Activated CD4-positive, alpha-beta T cell treated with anti-CD3 and anti-CD28 coated beads, Interleukin-2, amount 50 U/mL, for 4 hours (primary cell): ENCODE measurements around the gene USH2A.

ENCODE experiments used
- DNase-seq, 2 experiments: peaks; one replicate each; pipeline ENCODE4 v3.0.0-alpha.2; 2020

The USH2A gene

GRCh38 chr1:215669806-215670491 lies 753.3 kb downstream of the USH2A start:
- DNase-seq: no peak

- DNase-seq: no peak
These were observed 755.5 kb downstream of the USH2A start for GRCh38 chr1:215667761-215668160.

- DNase-seq: no peak
These were observed 758.0 kb downstream of the USH2A start for GRCh38 chr1:215665215-215665614.

GRCh38 chr1:215661033-215661432 lies 762.2 kb downstream of the USH2A start:
- DNase-seq: no peak

- DNase-seq: no peak
These were observed 763.0 kb downstream of the USH2A start for GRCh38 chr1:215660259-215660658.

GRCh38 chr1:215657047-215657446 lies 766.2 kb downstream of the USH2A start:
- DNase-seq: no peak

GRCh38 chr1:215652371-215652770 lies 770.9 kb downstream of the USH2A start:
- DNase-seq: no peak

GRCh38 chr1:215651867-215652266 lies 771.4 kb downstream of the USH2A start:
- no peak for DNase-seq

GRCh38 chr1:215650446-215651149 lies 772.6 kb downstream of the USH2A start:
- DNase-seq: no peak

- DNase-seq: no peak
These were observed 774.3 kb downstream of the USH2A start for GRCh38 chr1:215648957-215649356.

- no peak for DNase-seq
These were observed 775.5 kb downstream of the USH2A start for GRCh38 chr1:215647738-215648137.

DNA sequence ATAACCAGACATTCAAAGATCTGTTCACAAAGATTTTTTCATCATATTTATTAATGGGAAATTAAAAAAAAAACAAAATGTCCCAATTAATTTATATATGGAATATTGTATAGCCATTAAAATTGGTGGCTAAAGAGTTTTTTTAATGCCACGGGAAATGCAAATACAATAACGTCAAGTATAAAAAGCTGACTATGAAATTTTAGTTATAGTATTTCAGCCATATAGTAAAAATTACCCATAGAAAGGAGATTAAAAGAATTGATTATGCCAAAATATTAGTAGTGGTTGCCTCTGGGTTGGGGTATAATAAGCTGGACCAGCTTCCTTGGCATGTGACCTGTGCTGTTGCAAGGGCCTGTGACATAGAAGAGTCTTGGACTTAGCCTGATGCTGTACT lies 777.4 kb downstream of the USH2A start:
- DNase-seq: no peak

DNA sequence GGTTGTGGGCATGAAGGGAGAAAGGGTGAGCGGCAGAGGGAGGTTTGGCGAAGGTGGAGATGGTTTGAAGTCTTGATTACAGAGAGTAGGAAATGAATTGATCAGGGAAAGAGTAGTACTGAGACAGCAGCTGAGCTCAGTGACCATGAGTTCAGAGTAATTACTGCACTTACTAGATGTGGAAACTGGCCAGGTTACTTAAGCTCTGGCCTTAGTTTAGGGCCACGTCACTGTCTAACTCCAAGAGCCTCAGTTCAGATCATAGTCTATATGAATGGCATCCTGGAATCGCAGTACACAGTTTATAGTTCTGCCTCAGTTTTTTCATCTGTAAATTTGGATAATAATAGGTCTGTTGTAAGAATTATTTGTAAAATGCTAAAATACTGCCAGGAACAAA lies 778.1 kb downstream of the USH2A start:
- no peak for DNase-seq

DNA sequence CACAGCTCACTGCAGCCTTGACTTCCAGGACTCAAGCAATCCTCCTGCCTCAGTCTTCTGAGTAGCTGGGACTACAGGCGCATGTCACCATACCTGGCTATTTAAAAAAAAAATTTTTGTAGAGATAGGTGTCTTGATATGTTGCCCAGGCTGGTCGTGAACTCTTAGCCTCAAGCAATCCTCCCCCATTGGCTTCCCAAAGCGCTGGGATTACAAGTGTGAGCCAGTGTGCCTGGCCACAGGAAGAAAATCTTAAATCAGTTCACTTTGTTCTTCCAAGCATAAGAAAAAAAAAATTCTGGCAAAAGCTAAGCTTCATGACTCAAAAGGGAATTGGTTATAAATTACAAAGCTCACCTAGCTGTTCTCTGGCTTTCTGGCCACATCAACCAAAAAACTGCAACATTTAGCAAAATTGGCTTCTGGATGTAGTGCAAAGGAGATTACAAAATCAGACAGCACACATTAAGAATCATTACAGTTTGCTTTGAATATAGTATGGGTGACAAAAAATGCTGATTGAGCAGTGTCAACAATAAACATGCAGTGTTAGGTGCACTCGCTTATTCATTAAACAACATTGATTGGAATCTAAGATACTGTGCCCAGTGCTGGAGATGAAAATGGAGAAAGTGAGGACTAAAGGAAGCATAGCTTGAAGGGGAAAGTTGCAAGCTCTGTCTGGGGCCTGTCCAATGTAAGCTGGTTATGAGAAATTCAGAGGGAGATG lies 779.5 kb downstream of the USH2A start:
- no peak for DNase-seq

GRCh38 chr1:215640429-215641148 lies 782.7 kb downstream of the USH2A start:
- DNase-seq: no peak

DNA sequence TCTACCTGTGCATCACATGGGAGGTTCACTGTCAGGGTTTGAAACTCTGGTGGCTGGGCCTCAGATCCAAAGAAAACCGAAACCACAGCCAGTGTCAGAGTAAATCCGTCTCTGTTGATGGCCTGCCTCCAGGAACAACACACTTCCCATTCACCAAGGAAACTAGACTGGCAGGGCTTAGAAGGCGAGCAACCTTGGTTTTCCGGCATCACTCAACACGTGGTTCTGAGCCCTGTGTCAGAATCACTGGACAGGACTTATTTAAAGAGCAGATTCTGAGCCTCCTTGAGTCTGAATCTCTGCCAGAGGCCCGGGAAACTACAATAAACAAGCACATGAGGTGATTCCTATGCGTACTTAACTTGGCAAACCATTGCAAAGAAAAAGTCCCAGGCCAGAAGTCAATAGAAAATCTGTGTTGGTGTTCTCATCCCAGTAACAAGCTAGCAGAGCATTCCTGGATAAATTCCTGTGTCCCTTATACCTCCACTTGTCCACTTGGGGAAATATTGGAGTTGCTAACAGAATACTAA lies 786.1 kb downstream of the USH2A start:
- DNase-seq: no peak

- no peak for DNase-seq
These were observed 786.8 kb downstream of the USH2A start for GRCh38 chr1:215636258-215636965.

DNA sequence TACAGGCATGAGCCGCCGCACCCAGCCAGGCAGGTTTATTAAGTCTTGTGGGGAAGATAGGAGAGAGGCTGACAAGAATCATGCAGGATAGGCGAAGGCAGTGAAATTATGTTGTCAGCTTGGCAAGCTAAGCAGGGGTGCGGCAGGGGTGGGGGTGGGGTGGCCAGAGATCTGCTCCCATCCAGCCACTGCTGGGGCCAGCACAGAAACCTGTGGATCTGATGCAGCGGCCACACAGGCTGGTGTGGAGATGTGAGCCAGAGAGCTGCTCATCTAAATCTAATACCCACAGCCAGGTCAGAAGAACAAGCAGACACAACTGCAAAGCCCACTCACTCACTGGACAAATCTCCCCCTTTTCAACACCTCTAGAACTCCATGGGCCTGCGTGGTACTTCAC lies 787.4 kb downstream of the USH2A start:
- DNase-seq: no peak

DNA sequence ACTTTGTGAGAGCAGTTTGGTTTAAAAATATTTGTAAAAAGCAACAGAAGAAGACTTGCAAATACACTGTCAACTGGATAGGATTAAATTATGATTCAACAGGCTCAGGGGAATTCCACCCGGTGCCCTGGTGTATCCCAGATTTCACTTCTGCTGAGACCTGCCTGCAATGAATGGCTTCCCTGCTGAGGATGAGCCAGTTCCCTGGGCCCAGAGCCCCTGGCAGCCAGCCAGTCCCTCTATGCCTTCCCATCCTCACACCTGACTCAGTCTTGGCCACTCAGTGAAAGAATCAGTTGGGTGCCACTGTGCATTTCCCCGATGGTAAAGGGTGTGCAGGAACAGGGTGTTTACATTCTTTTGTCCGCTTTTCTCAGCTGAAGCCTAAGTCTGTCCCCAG lies 791.8 kb downstream of the USH2A start:
- DNase-seq: no peak

DNA sequence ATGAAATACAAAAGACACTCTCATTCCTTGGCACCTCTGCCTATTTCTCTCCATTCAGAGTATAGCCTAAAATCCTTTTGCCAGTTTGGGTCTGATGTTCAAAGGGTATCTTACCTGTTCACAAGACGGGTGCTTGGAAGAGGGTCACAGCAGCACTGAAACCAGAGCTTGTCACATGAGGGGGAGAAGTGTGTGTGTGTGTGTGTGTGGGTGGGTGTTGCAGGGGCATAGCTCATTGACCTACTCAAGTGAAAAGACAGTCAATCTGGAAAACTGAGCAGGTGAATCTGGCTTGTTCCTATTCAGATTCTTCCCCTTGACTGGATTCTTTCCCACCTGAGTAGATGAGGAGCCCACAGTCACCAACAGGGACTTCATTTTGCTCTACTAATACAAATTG lies 792.2 kb downstream of the USH2A start:
- DNase-seq: no peak

GRCh38 chr1:215625949-215626348 lies 797.3 kb downstream of the USH2A start:
- no peak for DNase-seq

GRCh38 chr1:215623162-215623561 lies 800.1 kb downstream of the USH2A start:
- no peak for DNase-seq
